ENCODE results near the gene NINJ2.
A peak's percentile ranks its signal among the peaks of the same experiment; 100 is the strongest.
"Not testable (repeated sequence)": the region's sequence is repeated elsewhere in the genome, so short reads cannot be mapped to it uniquely, and the experiment has no call there.

NINJ2 gene

DNA sequence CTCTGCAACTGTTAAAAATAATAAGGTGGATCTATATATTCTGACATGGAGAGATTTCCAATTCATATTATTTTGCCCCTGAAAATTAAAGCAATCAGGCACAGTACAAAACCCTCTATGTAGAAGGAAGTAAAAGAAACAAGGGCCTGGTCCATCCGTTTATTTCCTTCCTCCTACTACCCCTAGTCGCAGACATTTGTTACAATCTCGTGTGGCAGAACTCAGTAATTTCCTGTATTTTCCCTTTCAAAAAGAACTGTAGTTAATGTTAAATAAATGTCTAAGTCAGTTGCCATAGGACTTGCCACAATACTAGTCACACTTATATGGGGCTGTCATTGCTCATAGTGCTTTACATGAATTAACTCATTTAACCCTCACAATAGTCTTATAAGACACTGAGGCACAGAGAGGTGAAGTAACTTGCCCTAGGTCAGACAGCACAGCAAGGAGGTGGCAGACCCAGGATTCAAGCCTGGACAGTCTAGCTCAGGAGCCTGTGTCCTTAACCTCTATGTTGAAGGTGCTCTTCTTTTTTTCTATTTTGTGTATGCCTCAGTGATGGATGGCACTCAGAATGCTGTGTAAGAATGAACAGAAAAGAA lies 24.2 kb downstream of the NINJ2 start:
- peaks cover 50% of the 10 kb centered on the region for H3K4me1 Mint-ChIP-seq
- H3K9me3 Mint-ChIP-seq: no peaks in the 10 kb centered on the region
- H3K27me3 Mint-ChIP-seq: no peaks in the 10 kb centered on the region
- no peak for ATAC-seq
- H3K4me3 Mint-ChIP-seq: no peak overlapping the region
- peak overlapping the region; percentile 94 for H3K27ac Mint-ChIP-seq
- H3K36me3 Mint-ChIP-seq: no peaks in the 10 kb centered on the region

DNA sequence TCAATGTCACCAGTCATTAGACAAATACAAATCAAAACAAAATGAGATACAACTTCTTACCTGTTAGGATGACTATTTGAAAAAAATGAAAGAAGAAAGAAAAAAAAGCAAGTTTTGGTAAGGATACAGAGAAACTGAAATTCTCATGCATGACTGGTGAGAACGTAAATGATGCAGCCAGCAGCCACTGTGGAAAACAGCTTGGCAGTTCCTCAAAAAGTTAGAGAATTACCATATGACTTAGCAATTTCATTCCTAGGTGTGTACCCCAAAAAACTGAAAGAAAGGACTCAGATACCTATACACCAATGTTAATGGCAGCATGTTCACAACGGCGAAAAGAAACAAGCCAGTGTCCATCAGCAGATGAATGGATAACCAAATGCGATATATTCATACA lies 26.6 kb downstream of the NINJ2 start:
- no peaks in the 10 kb centered on the region for H3K9me3 Mint-ChIP-seq
- ATAC-seq: no peak
- peaks cover 43% of the 10 kb centered on the region for H3K4me1 Mint-ChIP-seq
- H3K36me3 Mint-ChIP-seq: no peaks in the 10 kb centered on the region
- no peak overlapping the region for H3K4me3 Mint-ChIP-seq
- H3K27me3 Mint-ChIP-seq: no peaks in the 10 kb centered on the region
- H3K27ac Mint-ChIP-seq: peak overlapping the region; percentile 81

DNA sequence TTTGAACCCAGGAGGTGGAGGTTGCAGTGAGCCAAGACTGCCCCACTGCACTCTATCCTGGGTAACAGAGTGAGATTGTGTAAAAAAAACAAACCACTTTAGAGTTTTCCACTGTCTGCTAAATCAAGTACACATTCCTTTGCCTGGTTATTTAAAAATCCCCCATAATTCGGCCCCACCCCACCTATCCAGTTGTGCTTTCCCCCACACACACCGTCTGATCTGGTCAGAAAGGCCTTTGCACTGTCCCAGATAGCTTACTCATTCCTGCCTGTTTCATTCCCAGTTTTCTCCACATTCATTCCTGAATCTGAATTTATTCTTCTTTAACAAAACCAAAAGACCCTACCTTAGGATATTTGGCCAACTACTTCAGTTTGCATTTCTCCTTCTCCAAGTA lies 29.5 kb downstream of the NINJ2 start:
- no peaks in the 10 kb centered on the region for H3K36me3 Mint-ChIP-seq
- no peaks in the 10 kb centered on the region for H3K9me3 Mint-ChIP-seq
- H3K4me3 Mint-ChIP-seq: no peak overlapping the region

DNA sequence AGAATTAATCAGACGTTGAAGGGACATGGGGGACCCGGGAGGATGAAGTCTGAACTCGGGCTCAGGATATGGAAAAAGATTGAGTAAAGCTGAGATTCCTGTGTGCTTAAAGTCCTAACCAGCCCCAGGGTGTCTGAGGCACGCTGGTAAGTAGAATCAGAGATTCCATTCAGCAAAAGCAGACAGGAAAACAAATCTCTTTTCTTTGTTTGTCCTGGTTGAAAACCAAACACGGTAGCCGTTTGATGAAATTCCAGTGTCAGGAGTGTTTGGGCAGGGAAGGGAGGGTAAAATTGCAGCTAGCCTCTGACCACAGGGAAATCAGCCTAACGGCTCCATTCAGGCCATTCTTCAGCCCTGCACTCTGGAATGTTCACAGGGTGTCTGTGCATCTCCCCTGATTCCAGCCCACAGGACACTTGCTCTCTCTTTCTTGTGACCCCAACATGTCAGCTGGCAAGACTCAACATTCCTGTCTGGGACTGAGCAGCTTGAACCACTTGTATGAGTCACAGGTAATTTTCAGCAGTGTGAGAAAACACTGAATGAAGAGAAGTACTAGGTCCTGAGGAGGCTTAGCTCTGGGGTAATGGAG lies 31.0 kb downstream of the NINJ2 start:
- Mint-ChIP-seq H3K27ac (peak overlapping the region; percentile 90), H3K36me3 (no peaks in the 10 kb centered on the region), H3K4me3 (peak overlapping the region; percentile 65), H3K27me3 (no peaks in the 10 kb centered on the region), H3K4me1 (peaks cover 41% of the 10 kb centered on the region), H3K9me3 (no peaks in the 10 kb centered on the region)
- no peak for ATAC-seq

More for the DNA sequence above, 29.5 kb downstream of the NINJ2 start:
- no peak for ATAC-seq
- H3K27ac Mint-ChIP-seq: no peak overlapping the region
- H3K27me3 Mint-ChIP-seq: no peaks in the 10 kb centered on the region
- peaks cover 45% of the 10 kb centered on the region for H3K4me1 Mint-ChIP-seq

DNA sequence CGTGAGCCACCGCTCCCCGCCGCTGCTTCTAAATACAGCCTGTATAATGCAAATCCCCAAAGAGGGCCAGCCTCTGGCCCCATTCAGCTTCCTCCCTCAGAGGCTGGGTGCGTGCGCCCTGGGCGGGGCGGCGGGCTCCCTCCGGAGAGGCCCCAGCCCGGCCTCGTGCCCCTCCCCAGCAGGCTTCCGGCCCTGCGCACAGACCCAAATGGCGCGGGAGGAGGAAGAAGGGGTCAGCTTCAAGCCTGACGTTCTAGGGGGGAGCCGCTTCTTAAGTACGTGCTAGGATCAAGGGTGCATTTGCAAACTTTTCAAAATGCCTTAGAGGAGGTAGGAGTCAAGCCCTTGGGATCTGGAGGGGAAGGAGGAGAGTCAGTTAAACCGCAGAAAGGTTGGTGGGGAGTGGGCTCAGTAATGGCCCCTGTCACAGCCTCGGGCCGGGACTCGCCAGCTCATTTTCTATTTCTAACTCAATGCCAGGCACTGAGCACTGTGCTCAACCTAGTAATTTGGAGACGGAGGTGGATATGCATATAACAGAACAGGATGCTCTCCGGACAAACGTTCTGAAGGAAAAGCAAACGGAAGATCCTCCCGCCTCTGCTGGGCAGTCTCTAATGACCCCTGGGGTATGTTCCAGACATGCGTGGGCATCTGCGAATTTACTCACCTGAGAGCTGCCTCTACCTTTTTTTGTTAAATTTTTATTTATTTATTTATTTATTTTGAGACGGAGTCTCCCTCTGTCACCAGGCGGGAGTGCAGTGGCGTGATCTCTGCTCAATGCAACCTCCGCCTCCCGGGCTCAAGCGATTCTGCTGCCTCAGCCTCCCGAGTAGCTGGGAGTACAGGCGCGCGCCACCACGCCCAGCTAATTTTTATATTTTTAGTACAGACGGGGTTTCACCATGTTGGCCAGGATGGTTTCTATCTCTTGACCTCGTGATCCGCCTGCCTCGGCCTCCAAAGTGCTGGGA lies 32.3 kb downstream of the NINJ2 start:
- Mint-ChIP-seq H3K27me3 (no peaks in the 10 kb centered on the region), H3K27ac (peak overlapping the region; percentile 90), H3K36me3 (no peaks in the 10 kb centered on the region), H3K9me3 (no peaks in the 10 kb centered on the region), H3K4me1 (peaks cover 30% of the 10 kb centered on the region), H3K4me3 (peak overlapping the region; percentile 89)
- peak; percentile 99 for ATAC-seq

DNA sequence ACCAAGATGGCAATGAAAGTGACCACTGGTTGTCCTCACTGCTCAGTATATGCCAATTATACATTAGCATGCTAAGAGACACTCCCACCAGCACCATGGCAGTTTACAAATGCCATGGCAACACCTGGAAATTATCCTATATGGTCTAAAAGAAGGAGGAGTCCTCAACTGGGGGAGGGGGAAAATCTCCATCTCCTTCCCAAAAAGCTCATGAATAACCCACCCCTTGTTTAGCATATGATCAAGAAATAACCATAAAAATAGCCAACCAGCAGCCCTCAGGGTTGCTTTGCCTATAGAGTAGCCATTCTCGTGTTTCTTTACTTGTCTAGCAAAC lies 34.5 kb downstream of the NINJ2 start:
- ATAC-seq, H3K36me3 Mint-ChIP-seq, H3K9me3 Mint-ChIP-seq, H3K4me3 Mint-ChIP-seq, H3K27me3 Mint-ChIP-seq: not testable (repeated sequence)
- peak overlapping the region; percentile 90 for H3K27ac Mint-ChIP-seq
- peaks cover 30% of the 10 kb centered on the region for H3K4me1 Mint-ChIP-seq

DNA sequence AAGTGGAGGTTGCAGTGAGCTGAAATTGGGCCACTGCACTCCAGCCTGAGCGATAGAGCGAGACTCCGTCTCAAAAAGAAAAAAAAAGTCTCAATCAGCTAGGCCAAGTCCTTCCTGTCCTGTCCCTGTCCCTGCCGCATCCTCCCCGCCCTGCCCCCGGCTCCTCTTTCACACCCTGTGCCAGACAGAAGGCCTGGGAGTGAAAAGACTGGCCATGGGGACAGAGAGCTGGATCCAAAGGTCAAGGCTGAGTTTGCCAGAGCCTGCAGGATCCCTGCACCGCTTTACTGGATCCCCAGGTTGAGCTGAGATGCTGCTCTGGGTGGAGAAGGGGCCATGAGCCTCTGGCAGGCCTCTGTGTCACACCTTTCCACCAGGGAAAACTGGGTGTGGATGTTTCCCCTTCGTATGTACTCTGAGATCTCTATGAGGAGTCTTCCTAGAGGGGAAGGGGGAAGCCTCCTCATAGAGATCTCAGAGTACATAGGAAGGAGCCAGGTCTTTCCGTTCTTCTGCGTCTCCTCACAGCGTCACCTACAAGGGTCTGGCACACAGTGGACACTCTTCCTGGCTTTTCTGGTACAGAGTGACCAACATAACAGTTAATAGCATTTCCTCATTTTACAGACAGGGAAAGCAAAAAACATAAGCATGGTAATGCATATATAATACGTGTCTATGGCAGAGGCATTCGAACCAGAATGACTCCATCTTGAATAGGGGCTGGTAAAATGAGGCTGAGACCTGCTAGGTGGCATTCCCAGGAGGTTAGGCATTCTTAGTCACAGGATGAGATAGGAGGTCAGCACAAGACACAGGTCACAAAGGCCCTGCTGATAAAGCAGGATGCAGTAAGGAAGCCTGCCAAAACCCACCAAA lies 35.1 kb downstream of the NINJ2 start:
- Mint-ChIP-seq H3K36me3 (no peaks in the 10 kb centered on the region), H3K27ac (peak overlapping the region; percentile 90), H3K9me3 (no peaks in the 10 kb centered on the region), H3K27me3 (no peaks in the 10 kb centered on the region), H3K4me3 (no peak overlapping the region), H3K4me1 (peaks cover 34% of the 10 kb centered on the region)
- no peak for ATAC-seq

DNA sequence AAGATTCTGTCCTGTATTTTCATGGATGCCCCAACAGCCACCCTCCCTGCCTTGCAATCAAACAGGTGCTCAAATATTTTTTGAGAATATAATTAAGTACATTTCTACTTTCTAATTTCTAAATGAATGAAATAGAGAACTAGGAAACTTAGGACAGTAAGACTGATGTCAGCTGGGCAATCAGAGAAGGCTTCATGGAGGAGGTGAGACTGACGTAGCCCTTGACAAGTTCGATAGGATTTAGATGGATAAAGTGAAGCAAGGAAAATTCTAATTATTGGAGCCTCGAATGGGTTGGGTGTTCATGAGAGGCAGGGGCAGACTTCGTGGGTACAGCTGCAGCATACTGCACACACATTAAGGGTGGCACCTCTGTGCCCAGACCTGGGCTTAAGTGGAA lies 36.0 kb downstream of the NINJ2 start:
- Mint-ChIP-seq H3K27ac (peak overlapping the region; percentile 90), H3K9me3 (no peaks in the 10 kb centered on the region)

DNA sequence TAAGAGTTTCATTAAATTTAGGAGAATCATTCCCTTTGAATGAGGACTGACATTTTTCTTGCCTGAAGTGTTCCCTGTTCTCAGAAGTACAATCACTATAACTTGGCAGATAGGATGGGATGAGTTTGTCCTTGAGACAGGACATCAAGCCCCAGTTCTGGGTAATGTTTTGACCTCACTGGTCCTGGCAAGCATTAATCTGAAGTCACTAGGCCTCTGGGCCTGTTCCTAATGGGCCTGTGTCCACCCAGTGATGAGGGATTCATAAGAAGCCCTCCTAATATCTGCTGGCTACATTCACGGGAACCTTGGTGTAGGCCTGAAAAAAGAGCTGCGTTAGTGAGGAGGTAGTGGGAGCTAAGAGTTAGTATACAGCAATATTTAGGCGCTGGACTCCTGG lies 37.2 kb downstream of the NINJ2 start:
- H3K9me3 Mint-ChIP-seq: no peaks in the 10 kb centered on the region

More for the DNA sequence above, 36.0 kb downstream of the NINJ2 start:
- ATAC-seq: no peak
- Mint-ChIP-seq H3K36me3 (no peaks in the 10 kb centered on the region), H3K27me3 (no peaks in the 10 kb centered on the region), H3K4me3 (no peak overlapping the region), H3K4me1 (peaks cover 42% of the 10 kb centered on the region)

DNA sequence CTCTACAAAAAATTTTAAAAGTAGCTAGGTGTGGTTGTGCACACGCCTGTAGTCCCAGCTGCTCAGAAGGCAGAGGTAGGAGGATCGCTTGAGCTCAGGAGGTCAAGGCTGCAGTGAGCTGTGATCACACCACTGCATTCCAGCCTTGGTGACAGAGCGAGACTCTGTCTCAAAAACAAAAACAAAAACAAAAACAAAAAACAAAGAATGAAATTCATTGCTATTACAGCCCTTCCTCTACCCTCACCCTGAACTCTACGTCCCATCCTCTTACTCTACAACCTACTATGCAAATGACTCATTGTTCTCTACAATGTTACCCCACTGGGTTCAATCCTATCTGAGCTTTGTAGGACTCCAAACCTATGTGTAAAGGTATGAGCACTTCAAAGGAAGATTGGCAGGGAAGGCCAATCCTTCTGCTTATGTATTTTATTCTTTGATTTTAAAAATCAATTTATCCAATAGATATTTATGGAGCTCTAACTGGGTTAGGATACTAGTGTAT lies 39.3 kb downstream of the NINJ2 start:
- no peak overlapping the region for H3K4me3 Mint-ChIP-seq
- no peak for ATAC-seq
- H3K27me3 Mint-ChIP-seq: no peaks in the 10 kb centered on the region
- no peaks in the 10 kb centered on the region for H3K9me3 Mint-ChIP-seq
- peaks cover 13% of the 10 kb centered on the region for H3K4me1 Mint-ChIP-seq
- no peaks in the 10 kb centered on the region for H3K36me3 Mint-ChIP-seq
- peak overlapping the region; percentile 50 for H3K27ac Mint-ChIP-seq

More for the DNA sequence above, 37.2 kb downstream of the NINJ2 start:
- no peaks in the 10 kb centered on the region for H3K27me3 Mint-ChIP-seq
- H3K36me3 Mint-ChIP-seq: no peaks in the 10 kb centered on the region
- no peak overlapping the region for H3K27ac Mint-ChIP-seq
- H3K4me1 Mint-ChIP-seq: peaks cover 33% of the 10 kb centered on the region
- ATAC-seq: no peak
- H3K4me3 Mint-ChIP-seq: no peak overlapping the region

DNA sequence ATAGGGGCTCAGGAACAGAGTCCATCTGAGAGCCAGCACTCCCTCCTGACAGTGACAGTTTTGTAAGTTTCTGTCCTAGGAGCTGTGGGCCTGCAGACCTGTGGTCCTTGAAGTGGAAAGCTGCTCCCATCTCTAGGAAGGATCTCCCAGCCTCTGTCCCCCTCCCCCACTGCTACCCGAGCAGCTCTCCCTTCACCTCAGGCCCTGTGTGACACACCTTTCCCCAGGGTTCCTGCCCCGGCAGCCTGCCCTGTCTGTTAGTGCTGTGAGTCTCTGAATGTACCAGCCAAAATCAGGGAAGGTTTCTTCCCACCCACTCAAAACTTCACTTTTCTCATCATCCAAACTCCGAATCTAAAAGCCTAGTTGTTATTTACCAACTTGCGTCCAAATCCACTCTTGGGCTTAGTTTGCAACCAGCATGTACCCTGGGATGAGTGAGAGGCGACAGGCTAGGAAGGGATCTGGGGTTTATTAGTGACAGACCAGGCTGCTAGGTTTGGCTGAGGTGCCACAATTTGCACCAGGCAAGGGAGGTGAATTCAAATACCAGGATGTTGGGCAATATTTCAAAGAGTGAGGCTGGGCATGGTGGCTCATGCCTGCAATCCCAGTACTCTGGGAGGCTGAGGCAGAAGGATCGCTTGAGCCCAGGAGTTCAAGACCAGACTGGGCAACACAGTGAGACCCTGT lies 39.9 kb downstream of the NINJ2 start:
- Mint-ChIP-seq H3K36me3 (no peaks in the 10 kb centered on the region), H3K27me3 (no peaks in the 10 kb centered on the region), H3K9me3 (no peaks in the 10 kb centered on the region), H3K27ac (peak overlapping the region; percentile 50), H3K4me1 (peaks cover 13% of the 10 kb centered on the region), H3K4me3 (no peak overlapping the region)
- ATAC-seq: no peak

DNA sequence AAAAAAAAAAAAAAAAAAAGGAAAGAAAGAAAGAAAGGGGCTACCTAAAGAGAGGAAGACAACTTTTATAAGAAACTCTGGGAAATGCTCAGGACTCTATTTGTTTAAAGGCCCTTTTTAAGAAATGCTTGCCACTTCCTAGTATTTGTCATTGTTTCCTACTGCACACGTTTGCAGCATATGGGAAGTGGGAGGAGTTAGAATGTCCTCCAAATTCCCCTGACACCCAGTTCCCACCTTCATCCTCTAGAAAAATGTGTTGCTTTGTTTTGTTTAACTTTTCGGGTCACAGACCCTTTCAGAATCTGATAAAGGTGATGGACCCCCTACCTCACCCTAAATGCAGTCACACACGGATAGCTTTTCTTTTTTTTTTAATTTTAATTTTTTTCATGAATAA lies 40.8 kb downstream of the NINJ2 start:
- H3K36me3 Mint-ChIP-seq: no peaks in the 10 kb centered on the region
- no peak overlapping the region for H3K4me3 Mint-ChIP-seq
- peaks cover 13% of the 10 kb centered on the region for H3K4me1 Mint-ChIP-seq
- ATAC-seq: no peak
- no peaks in the 10 kb centered on the region for H3K9me3 Mint-ChIP-seq
- no peaks in the 10 kb centered on the region for H3K27me3 Mint-ChIP-seq
- peak overlapping the region; percentile 50 for H3K27ac Mint-ChIP-seq

DNA sequence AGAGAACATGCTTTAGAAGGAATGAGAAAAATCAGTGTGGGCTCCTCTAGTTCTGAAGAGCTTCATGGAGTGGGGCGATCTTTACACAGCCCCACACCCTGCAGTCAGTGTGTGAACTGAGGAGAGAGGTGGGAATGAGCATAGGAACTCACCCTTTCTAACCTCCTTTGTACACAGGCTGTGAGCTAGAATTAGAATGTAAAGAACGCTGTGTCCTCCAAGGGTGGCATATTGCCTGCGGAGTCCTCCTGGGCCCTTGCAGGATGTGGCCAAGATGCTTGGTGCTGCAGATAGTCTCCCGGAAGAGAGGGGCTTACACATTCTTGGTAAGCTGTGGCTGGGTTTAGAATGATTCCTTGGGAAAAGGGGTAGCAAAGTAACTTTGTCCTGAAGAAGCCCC lies 43.9 kb downstream of the NINJ2 start:
- Mint-ChIP-seq H3K4me3 (no peak overlapping the region), H3K27ac (no peak overlapping the region), H3K9me3 (no peaks in the 10 kb centered on the region), H3K4me1 (peaks cover 17% of the 10 kb centered on the region), H3K27me3 (no peaks in the 10 kb centered on the region), H3K36me3 (no peaks in the 10 kb centered on the region)
- ATAC-seq: no peak

DNA sequence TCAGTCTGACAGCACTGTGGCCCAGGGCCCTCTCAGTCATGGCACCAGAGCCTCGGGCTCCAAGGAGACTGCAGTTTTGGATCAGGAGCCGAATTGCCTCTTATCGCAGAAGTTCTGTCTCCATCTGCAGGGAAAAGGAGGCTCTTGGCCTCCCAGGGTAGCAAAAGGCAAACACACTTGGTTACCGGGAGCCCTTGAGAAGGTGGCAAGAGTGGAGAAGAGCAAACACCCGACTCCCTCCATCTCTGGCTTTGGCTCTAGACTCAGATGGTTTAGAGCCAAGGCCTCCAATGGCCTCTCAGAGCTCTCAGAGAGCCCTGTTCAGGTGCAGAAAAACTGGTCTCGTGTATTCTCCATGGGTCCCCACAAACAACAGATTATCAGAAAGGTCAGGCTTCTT lies 44.6 kb downstream of the NINJ2 start:
- no peak overlapping the region for H3K4me3 Mint-ChIP-seq
- peaks cover 22% of the 10 kb centered on the region for H3K4me1 Mint-ChIP-seq
- no peaks in the 10 kb centered on the region for H3K9me3 Mint-ChIP-seq
- ATAC-seq: no peak
- H3K27me3 Mint-ChIP-seq: no peaks in the 10 kb centered on the region
- H3K27ac Mint-ChIP-seq: no peak overlapping the region
- H3K36me3 Mint-ChIP-seq: no peaks in the 10 kb centered on the region

All from stimulated activated memory B cell treated with anti-CD40 and anti-IgM and Interleukin-4, amounts not matched to agents 10 μg/mL and 1 μg/mL and 100 μg/mL, for 72 hours (primary cell).